Measurements from ENCODE around the gene EPHA2. TPM values are rescaled to one million over a fixed set of nuclear protein-coding genes. Genes with fewer than 3 reads are reported as not detected.

Gene EPHA2
- total and polyA plus RNA-seq, 12 donors: 7.8 to 25.1 (median 11.3) TPM

- Histone ChIP-seq H3K9me3 (no peaks in the 10 kb centered on the region), H3K36me3 (peaks cover 0 to 52% (median 21%) of the 10 kb centered on the region in 9 donors), H3K27me3 (no peaks in the 10 kb centered on the region), H3K27ac (peak overlapping the region; percentile 72 to 99 (median 96)), H3K4me3 (peak overlapping the region in 8 of 10 donors; percentile 18 to 49 (median 38)), H3K4me1 (peaks cover 56 to 90% (median 81%) of the 10 kb centered on the region in 9 donors)
- ATAC-seq (peak; percentile 48 to 78 (median 70)), DNase-seq (peak; percentile 78 to 90)
- TF ChIP-seq CTCF (IDR thresholded peaks at IDR 0.05): peak in 1 of 9 donors; percentile 16
- WGBS, 2 donors: 13 to 15% methylated on average over 23 of the region's 23 CpGs
- intact Hi-C loops (cut with DNase I): loop anchor here in 3 of 10 donors (2.0 to 5.0 kb wide), 2 partner anchors 34 to 36 kb away; no protein-coding TSS in a partner anchor
Observed at GRCh38 chr1:16146279-16147155, 9.4 kb downstream of the EPHA2 start.

GRCh38 chr1:16145662-16146278 lies 10.1 kb downstream of the EPHA2 start:
- intact Hi-C loops (cut with DNase I): loop anchor here in 3 of 10 donors (2.0 to 5.0 kb wide), 2 partner anchors 35 to 37 kb away; no protein-coding TSS in a partner anchor
- ATAC-seq: peak; percentile 52 to 83 (median 68)
- H3K4me1 ChIP-seq: peaks cover 56 to 90% (median 81%) of the 10 kb centered on the region in 9 donors

GRCh38 chr1:16145030-16145661 lies 10.7 kb downstream of the EPHA2 start:
- ATAC-seq: peak; percentile 51 to 75 (median 66)
- Histone ChIP-seq H3K4me3 (peak overlapping the region in 8 of 10 donors; percentile 4 to 49 (median 38)), H3K4me1 (peaks cover 56 to 90% (median 82%) of the 10 kb centered on the region in 9 donors), H3K9me3 (no peaks in the 10 kb centered on the region), H3K27ac (peak overlapping the region; percentile 72 to 99 (median 96)), H3K27me3 (no peaks in the 10 kb centered on the region), H3K36me3 (peaks cover 0 to 45% (median 21%) of the 10 kb centered on the region in 9 donors)
- WGBS, 2 donors: 11 to 14% methylated on average over 18 to 19 of the region's 19 CpGs
- peak; percentile 87 to 89 for DNase-seq
- TF ChIP-seq CTCF (IDR thresholded peaks at IDR 0.05): no peak
- intact Hi-C loops (cut with DNase I): loop anchor here in 2 of 10 donors (5.0 kb wide), 1 partner anchor 37 kb away; no protein-coding TSS in a partner anchor

More at GRCh38 chr1:16145662-16146278, 10.1 kb downstream of the EPHA2 start:
- peak; percentile 84 to 85 for DNase-seq
- Histone ChIP-seq H3K36me3 (peaks cover 0 to 51% (median 21%) of the 10 kb centered on the region in 9 donors), H3K27ac (peak overlapping the region; percentile 72 to 99 (median 96)), H3K27me3 (no peaks in the 10 kb centered on the region), H3K9me3 (no peaks in the 10 kb centered on the region), H3K4me3 (peak overlapping the region in 8 of 10 donors; percentile 18 to 49 (median 38))
- WGBS, 2 donors: 4 to 13% methylated on average over 26 of the region's 26 CpGs
- TF ChIP-seq CTCF (IDR thresholded peaks at IDR 0.05): peak in 1 of 9 donors; percentile 14

Data from heart right ventricle (tissue), 16 donors.